Mesenchymal stem cell (in vitro differentiated cells and primary cell): ENCODE data around the gene CPS1.

Experiments used
- DNase-seq: peaks from one replicate; pipeline ENCODE4 v3.0.0-alpha.2; 2013
- H2AFZ ChIP-seq: one replicate; pipeline ENCODE4 v1.6.1; 2013; ENCODE audit warnings: low read depth, mild to moderate bottlenecking, control low read depth, inconsistent platforms, low read length, moderate library complexity
- H2AK5ac ChIP-seq: 2 replicates; pipeline ENCODE4 v1.6.1; 2013; ENCODE audit warnings: low read length, moderate library complexity, mild to moderate bottlenecking, inconsistent platforms; ENCODE audit not compliant: severe bottlenecking
- H2BK120ac ChIP-seq: one replicate; pipeline ENCODE4 v1.6.1; 2013; ENCODE audit warnings: low read depth, mild to moderate bottlenecking, inconsistent platforms, low read length, moderate library complexity
- H2BK12ac ChIP-seq, 2 experiments: one replicate each; pipeline ENCODE4 v1.6.1; 2013; ENCODE audit warnings: inconsistent platforms in 2 of 2, low read length in 2 of 2, mild to moderate bottlenecking in 2 of 2, moderate library complexity in 2 of 2, control low read depth in 1 of 2
- H2BK15ac ChIP-seq: one replicate; pipeline ENCODE4 v1.6.1; 2013; ENCODE audit warnings: mild to moderate bottlenecking, low read depth, inconsistent platforms; ENCODE audit not compliant: poor library complexity, severe bottlenecking
- H2BK5ac ChIP-seq: 2 replicates; pipeline ENCODE4 v1.6.1; 2013; ENCODE audit warnings: low read depth, mild to moderate bottlenecking, low read length, control low read depth, inconsistent platforms; ENCODE audit not compliant: poor library complexity, severe bottlenecking
- H3K14ac ChIP-seq, 2 experiments: one replicate each; pipeline ENCODE4 v1.6.1; 2013; ENCODE audit warnings: inconsistent platforms in 2 of 2, low read length in 2 of 2, control low read depth in 1 of 2, mild to moderate bottlenecking in 1 of 2, moderate library complexity in 1 of 2
- H3K18ac ChIP-seq, 2 experiments: one replicate each; pipeline ENCODE4 v1.6.1; 2013; ENCODE audit warnings: inconsistent platforms in 2 of 2, low read length in 2 of 2, control low read depth in 1 of 2, low read depth in 1 of 2, mild to moderate bottlenecking in 1 of 2
- H3K23ac ChIP-seq, 2 experiments: one replicate each; pipeline ENCODE4 v1.6.1; 2013; ENCODE audit warnings: inconsistent platforms in 2 of 2, low read length in 2 of 2, mild to moderate bottlenecking in 2 of 2, moderate library complexity in 2 of 2, control low read depth in 1 of 2
- H3K27ac ChIP-seq: 2 replicates; pipeline ENCODE4 v1.5.1; 2013; ENCODE audit warnings: mild to moderate bottlenecking, moderate library complexity, low read length, control low read depth, inconsistent platforms; ENCODE audit not compliant: poor library complexity, severe bottlenecking
- H3K27me3 ChIP-seq, 2 experiments: 2 replicates each; pipeline versions ENCODE4 v1.6.1 to v1.7.0; 2013; ENCODE audit warnings: low read length in 2 of 2, mild to moderate bottlenecking in 2 of 2, moderate library complexity in 2 of 2, control low read depth in 1 of 2, inconsistent platforms in 1 of 2; ENCODE audit not compliant: control insufficient read depth in 1 of 2, insufficient read depth in 1 of 2
- H3K36me3 ChIP-seq, 2 experiments: 2 replicates each; pipeline versions ENCODE4 v1.6.1 to v1.7.0; 2013; ENCODE audit warnings: low read length in 2 of 2, control low read depth in 1 of 2, inconsistent platforms in 1 of 2, low read depth in 1 of 2, mild to moderate bottlenecking in 1 of 2; ENCODE audit not compliant: insufficient read depth in 2 of 2, control insufficient read depth in 1 of 2
- H3K4ac ChIP-seq, 2 experiments: one replicate each; pipeline ENCODE4 v1.6.1; 2013; ENCODE audit warnings: inconsistent platforms in 2 of 2, low read length in 2 of 2, mild to moderate bottlenecking in 2 of 2, moderate library complexity in 2 of 2, control low read depth in 1 of 2, low read depth in 1 of 2
- H3K4me1 ChIP-seq: 2 replicates; pipeline ENCODE4 v1.6.1; 2013; ENCODE audit warnings: low read depth, low read length, control low read depth; ENCODE audit not compliant: control insufficient read depth, insufficient read depth
- H3K4me2 ChIP-seq: 2 replicates; pipeline ENCODE4 v1.6.1; 2013; ENCODE audit warnings: low read length, mild to moderate bottlenecking, inconsistent platforms; ENCODE audit not compliant: poor library complexity, severe bottlenecking
- H3K4me3 ChIP-seq, 2 experiments: 2 replicates each; pipeline versions ENCODE4 v1.5.1 to v1.7.0; 2013; ENCODE audit warnings: low read length in 2 of 2, mild to moderate bottlenecking in 2 of 2, control low read depth in 1 of 2, low read depth in 1 of 2; ENCODE audit not compliant: insufficient read depth in 1 of 2
- H3K79me1 ChIP-seq: replicated peaks from 2 replicates; pipeline ENCODE4 v1.6.1; 2013; ENCODE audit warnings: mild to moderate bottlenecking, control low read depth, low read length, inconsistent platforms; ENCODE audit not compliant: poor library complexity, severe bottlenecking
- H3K9ac ChIP-seq: 2 replicates; pipeline ENCODE4 v1.7.0; 2013; ENCODE audit warnings: mild to moderate bottlenecking, low read length, moderate library complexity
- H3K9me3 ChIP-seq: 2 replicates; pipeline ENCODE4 v1.7.0; 2013; ENCODE audit warnings: mild to moderate bottlenecking, low read length; ENCODE audit not compliant: control insufficient read depth
- H4K8ac ChIP-seq: one replicate; pipeline ENCODE4 v1.6.1; 2013; ENCODE audit warnings: inconsistent platforms, mild to moderate bottlenecking, low read length, moderate library complexity
- H4K91ac ChIP-seq: one replicate; pipeline ENCODE4 v1.6.1; 2013; ENCODE audit warnings: mild to moderate bottlenecking, low read length, inconsistent platforms
- WGBS: methylation state at CpG from one replicate; pipeline ENCODE4 v1.1.7; 2013; ENCODE audit warnings: mixed read lengths; 5-methylcytosine and 5-hydroxymethylcytosine counted together

Gene CPS1

GRCh38 chr2:210562502-210563080, 6.2 kb downstream of the CPS1 start:
- H2BK120ac ChIP-seq = no peak overlapping the region
- no peak overlapping the region for H3K9ac ChIP-seq
- no peaks in the 10 kb centered on the region for H3K36me3 ChIP-seq
- no peak overlapping the region for H2BK5ac ChIP-seq
- no peak overlapping the region for H2BK12ac ChIP-seq
- no peak for DNase-seq
- no peak overlapping the region for H3K27ac ChIP-seq
- H3K4me2 ChIP-seq = no peak overlapping the region
- no peak overlapping the region for H3K14ac ChIP-seq
- H3K9me3 ChIP-seq = no peaks in the 10 kb centered on the region
- no peaks in the 10 kb centered on the region for H3K27me3 ChIP-seq
- no peak overlapping the region for H2BK15ac ChIP-seq
- no peak overlapping the region for H3K4ac ChIP-seq
- no peaks in the 10 kb centered on the region for H3K79me1 ChIP-seq
- H2AK5ac ChIP-seq = no peak overlapping the region
- no peak overlapping the region for H3K4me3 ChIP-seq
- H2AFZ ChIP-seq = no peak overlapping the region
- H3K23ac ChIP-seq = no peak overlapping the region
- 100% methylated on average over 1 of the region's 4 CpGs for WGBS
- H4K8ac ChIP-seq = no peak overlapping the region
- H4K91ac ChIP-seq = no peak overlapping the region
- H3K18ac ChIP-seq = no peak overlapping the region
- peaks cover 2% of the 10 kb centered on the region for H3K4me1 ChIP-seq

DNA sequence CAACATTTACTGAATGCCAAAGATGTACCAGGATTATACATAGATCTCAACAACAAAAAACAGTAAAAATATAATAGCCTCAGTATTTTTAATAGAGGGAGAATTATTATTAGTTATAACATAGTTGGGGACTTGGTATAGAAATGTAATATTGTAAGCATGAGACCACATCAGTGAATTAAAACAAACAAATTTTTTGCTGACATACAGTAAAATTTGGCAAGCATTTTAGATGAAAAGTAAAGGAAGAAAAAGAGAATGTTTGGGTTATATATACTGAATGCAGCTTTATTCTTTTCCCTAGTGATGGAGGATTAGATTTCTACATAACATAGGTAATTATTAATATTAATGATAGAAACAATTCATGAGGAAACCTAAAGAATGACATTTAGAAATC, 10.9 kb downstream of the CPS1 start:
- no peak overlapping the region for H4K91ac ChIP-seq
- no peak overlapping the region for H3K18ac ChIP-seq
- H4K8ac ChIP-seq = no peak overlapping the region
- H3K27ac ChIP-seq = no peak overlapping the region
- H3K4ac ChIP-seq = no peak overlapping the region
- H2BK5ac ChIP-seq = no peak overlapping the region
- no peaks in the 10 kb centered on the region for H3K4me1 ChIP-seq
- H3K27me3 ChIP-seq = no peaks in the 10 kb centered on the region
- no peak overlapping the region for H3K4me2 ChIP-seq
- H2BK120ac ChIP-seq = no peak overlapping the region
- H3K23ac ChIP-seq = no peak overlapping the region
- no peaks in the 10 kb centered on the region for H3K36me3 ChIP-seq
- H2BK12ac ChIP-seq = no peak overlapping the region
- no peak for DNase-seq
- no peaks in the 10 kb centered on the region for H3K9me3 ChIP-seq
- H3K14ac ChIP-seq = no peak overlapping the region
- H3K79me1 ChIP-seq = no peaks in the 10 kb centered on the region
- H3K4me3 ChIP-seq = no peak overlapping the region
- no peak overlapping the region for H2AK5ac ChIP-seq
- H2BK15ac ChIP-seq = no peak overlapping the region
- H3K9ac ChIP-seq = no peak overlapping the region
- no peak overlapping the region for H2AFZ ChIP-seq

GRCh38 chr2:210568108-210568507, 11.7 kb downstream of the CPS1 start:
- Histone ChIP-seq H3K18ac (no peak overlapping the region), H3K36me3 (no peaks in the 10 kb centered on the region), H4K91ac (no peak overlapping the region), H4K8ac (no peak overlapping the region), H3K27ac (no peak overlapping the region), H3K14ac (no peak overlapping the region), H2AFZ (no peak overlapping the region), H3K9me3 (no peaks in the 10 kb centered on the region), H3K4ac (no peak overlapping the region), H3K4me1 (no peaks in the 10 kb centered on the region), H2BK5ac (no peak overlapping the region), H3K4me2 (no peak overlapping the region), H2BK12ac (no peak overlapping the region), H3K9ac (no peak overlapping the region), H2BK120ac (no peak overlapping the region), H3K27me3 (no peaks in the 10 kb centered on the region), H2BK15ac (no peak overlapping the region), H2AK5ac (no peak overlapping the region), H3K79me1 (no peaks in the 10 kb centered on the region), H3K23ac (no peak overlapping the region), H3K4me3 (no peak overlapping the region)
- WGBS = 94% methylated on average over 2 of the region's 2 CpGs
- DNase-seq = no peak

GRCh38 chr2:210577263-210578071, 21.1 kb downstream of the CPS1 start:
- Histone ChIP-seq H3K4ac (no peak overlapping the region), H4K8ac (no peak overlapping the region), H3K4me1 (no peaks in the 10 kb centered on the region), H3K79me1 (no peaks in the 10 kb centered on the region), H3K4me3 (no peak overlapping the region), H2BK15ac (no peak overlapping the region), H3K4me2 (no peak overlapping the region), H3K36me3 (no peaks in the 10 kb centered on the region), H3K27ac (no peak overlapping the region), H2BK120ac (no peak overlapping the region), H3K9ac (no peak overlapping the region), H3K9me3 (no peaks in the 10 kb centered on the region), H2AFZ (peak overlapping the region; percentile 77), H2BK5ac (no peak overlapping the region), H3K18ac (no peak overlapping the region), H4K91ac (no peak overlapping the region), H2BK12ac (no peak overlapping the region), H3K14ac (no peak overlapping the region), H2AK5ac (no peak overlapping the region), H3K23ac (no peak overlapping the region), H3K27me3 (no peaks in the 10 kb centered on the region)
- WGBS = no CpG with 5 or more reads among the region's 2 CpGs
- peak; percentile 61 for DNase-seq
